Progenitor cell of endocrine pancreas (in vitro differentiated cells): ENCODE data around the gene SKIC8. TPM values are rescaled to one million over a fixed set of nuclear protein-coding genes. Genes with fewer than 3 reads are reported as not detected.

ENCODE experiments used
- DNase-seq: peaks from one replicate; pipeline ENCODE4 v3.0.0; 2021; ENCODE audit warnings: low spot score; ENCODE audit not compliant: unreplicated experiment
- H3K27ac Mint-ChIP-seq: 2 replicates; pipeline ENCODE4 v1.8.0; 2021; ENCODE audit warnings: mild to moderate bottlenecking, moderate library complexity, mixed read lengths
- H3K27me3 Mint-ChIP-seq: 2 replicates; pipeline ENCODE4 v1.8.0; 2021; ENCODE audit warnings: mixed read lengths
- H3K36me3 Mint-ChIP-seq: 2 replicates; pipeline ENCODE4 v1.8.0; 2022; ENCODE audit warnings: mixed read lengths; ENCODE audit not compliant: insufficient read depth
- H3K4me1 Mint-ChIP-seq: 2 replicates; pipeline ENCODE4 v1.8.0; 2021; ENCODE audit warnings: low read depth, mixed read lengths
- H3K4me3 Mint-ChIP-seq: 2 replicates; pipeline ENCODE4 v1.8.0; 2021; ENCODE audit warnings: low read depth, mild to moderate bottlenecking, moderate library complexity, mixed read lengths
- H3K9me3 Mint-ChIP-seq: 2 replicates; pipeline ENCODE4 v1.8.0; 2021; ENCODE audit warnings: low read depth, mixed read lengths
- total RNA-seq: library from RNA; stranded (reverse); gene quantifications from 2 replicates; pipeline ENCODE4 v1.2.1, GENCODE V29; 2021
- TF ChIP-seq, protein P1 (sequence below): fragments of 200-600 bp; sonication (generic); IDR thresholded peaks from one replicate; pipeline ENCODE4 v1.5.0; 2021; ENCODE audit warnings: antibody characterized with exemption, mild to moderate bottlenecking; ENCODE audit not compliant: unreplicated experiment

SKIC8 gene
- total RNA-seq, 1 donor from 2014 or later: 46.1 TPM

DNA sequence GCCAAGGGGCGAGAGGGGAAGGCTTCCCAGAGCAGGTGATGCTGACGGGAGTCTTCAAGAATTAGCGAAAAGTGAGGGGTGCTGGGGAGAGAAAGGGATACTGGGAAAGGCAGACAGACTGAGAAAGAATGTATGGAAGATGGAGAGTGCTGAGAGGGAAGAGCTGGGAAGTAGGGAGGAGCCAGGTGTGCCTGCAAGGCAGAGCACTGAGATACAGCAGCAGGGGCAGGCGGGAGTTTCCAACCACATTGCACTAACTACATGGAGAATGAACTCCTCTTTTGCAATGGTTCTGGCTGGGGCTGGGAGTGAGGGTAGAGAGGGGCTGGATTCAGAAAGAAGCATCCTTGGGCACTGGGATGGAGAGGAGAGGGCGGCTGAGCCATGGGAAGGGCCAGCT is 24.7 kb upstream of the SKIC8 start:
- Mint-ChIP-seq H3K27me3 (peaks cover 47% of the 10 kb centered on the region), H3K4me3 (no peak overlapping the region), H3K27ac (no peak overlapping the region), H3K36me3 (no peaks in the 10 kb centered on the region), H3K9me3 (no peaks in the 10 kb centered on the region), H3K4me1 (peaks cover 17% of the 10 kb centered on the region)
- TF ChIP-seq, protein P1, sequence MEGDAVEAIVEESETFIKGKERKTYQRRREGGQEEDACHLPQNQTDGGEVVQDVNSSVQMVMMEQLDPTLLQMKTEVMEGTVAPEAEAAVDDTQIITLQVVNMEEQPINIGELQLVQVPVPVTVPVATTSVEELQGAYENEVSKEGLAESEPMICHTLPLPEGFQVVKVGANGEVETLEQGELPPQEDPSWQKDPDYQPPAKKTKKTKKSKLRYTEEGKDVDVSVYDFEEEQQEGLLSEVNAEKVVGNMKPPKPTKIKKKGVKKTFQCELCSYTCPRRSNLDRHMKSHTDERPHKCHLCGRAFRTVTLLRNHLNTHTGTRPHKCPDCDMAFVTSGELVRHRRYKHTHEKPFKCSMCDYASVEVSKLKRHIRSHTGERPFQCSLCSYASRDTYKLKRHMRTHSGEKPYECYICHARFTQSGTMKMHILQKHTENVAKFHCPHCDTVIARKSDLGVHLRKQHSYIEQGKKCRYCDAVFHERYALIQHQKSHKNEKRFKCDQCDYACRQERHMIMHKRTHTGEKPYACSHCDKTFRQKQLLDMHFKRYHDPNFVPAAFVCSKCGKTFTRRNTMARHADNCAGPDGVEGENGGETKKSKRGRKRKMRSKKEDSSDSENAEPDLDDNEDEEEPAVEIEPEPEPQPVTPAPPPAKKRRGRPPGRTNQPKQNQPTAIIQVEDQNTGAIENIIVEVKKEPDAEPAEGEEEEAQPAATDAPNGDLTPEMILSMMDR: no peak
- no peak for DNase-seq

DNA sequence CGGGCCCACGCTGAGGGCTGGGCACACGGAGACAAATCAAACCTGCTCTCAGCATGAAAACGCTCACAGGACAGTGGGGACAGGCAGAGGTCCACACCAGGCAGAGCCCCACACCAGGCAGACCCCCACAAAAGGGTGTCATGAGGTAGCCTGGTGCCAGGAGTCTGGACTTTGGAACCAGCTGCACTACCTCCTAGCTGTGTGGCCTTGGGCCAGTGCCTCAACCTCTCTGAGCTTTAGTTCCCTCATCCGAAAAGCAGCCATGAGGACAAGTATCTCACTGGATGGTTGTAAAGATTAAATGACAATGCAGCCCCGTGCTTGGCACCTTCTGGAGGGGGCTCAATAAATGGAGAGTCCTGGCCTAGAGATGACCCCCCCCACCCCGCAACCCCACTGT is 24.3 kb upstream of the SKIC8 start:
- H3K4me1 Mint-ChIP-seq: peaks cover 17% of the 10 kb centered on the region
- H3K27me3 Mint-ChIP-seq: peaks cover 48% of the 10 kb centered on the region
- H3K27ac Mint-ChIP-seq: no peak overlapping the region
- H3K4me3 Mint-ChIP-seq: no peak overlapping the region
- H3K36me3 Mint-ChIP-seq: no peaks in the 10 kb centered on the region
- DNase-seq: no peak
- H3K9me3 Mint-ChIP-seq: no peaks in the 10 kb centered on the region
- TF ChIP-seq, protein P1: no peak

DNA sequence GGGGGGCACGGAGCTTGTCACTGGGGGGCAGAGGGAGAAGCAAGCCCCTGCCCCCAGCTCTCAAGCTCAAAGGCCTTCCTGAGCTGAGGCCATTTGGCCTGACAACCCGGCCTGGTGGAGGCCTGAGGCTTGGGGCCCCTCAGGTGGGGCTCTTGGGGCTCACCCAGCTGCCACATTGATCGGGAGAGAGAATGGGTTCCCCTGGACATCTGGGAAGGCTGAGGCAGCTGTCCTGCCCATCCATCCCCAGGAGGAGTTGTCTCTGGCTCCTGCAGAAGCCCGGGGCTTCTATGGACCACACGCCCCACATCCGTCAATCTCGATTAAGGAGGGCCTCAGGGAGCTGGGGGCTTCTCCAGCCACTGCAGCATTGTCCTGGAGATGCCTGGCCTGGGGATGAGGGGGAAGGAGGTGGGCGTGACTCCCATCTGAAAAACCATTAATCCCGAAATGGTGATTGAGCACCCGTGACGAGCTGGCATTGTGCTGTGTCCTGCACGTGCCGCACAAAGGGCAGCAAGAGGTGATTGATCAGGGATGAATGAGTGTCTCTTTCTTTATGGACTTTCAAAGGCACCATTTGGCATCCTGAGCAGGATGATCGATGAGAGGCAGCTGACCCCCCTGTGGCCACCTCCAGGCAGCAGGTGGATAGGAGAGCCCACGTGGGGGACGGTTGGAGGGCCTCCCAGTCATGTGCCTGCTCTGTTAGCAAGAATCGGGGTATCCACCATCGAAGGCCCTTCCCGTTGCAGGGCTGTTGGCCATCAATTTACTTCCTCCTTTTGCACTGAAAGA is 23.5 kb upstream of the SKIC8 start:
- H3K36me3 Mint-ChIP-seq: no peaks in the 10 kb centered on the region
- H3K9me3 Mint-ChIP-seq: no peaks in the 10 kb centered on the region
- TF ChIP-seq, protein P1: no peak
- peak overlapping the region; percentile 59 for H3K27ac Mint-ChIP-seq
- H3K4me1 Mint-ChIP-seq: peaks cover 17% of the 10 kb centered on the region
- no peak for DNase-seq
- no peak overlapping the region for H3K4me3 Mint-ChIP-seq
- peaks cover 43% of the 10 kb centered on the region for H3K27me3 Mint-ChIP-seq

DNA sequence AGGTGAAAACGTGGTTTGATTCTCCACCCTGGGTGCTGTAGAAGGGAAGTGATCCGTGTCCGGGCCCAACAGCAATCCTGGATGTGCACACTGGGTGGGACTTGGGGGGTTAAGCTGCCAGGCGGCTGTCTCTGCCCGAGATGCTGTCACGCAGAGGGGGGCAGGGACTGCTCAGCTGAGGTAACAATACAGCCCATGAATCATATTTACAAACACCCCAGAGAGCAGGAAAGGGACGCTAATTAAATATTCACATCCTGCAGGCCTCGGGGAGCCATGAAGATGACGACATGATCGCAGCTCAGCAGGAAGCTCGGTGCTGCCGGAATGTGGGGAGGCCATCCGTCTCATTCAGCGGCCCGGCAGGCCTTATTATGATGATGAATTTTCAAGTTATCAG is 22.8 kb upstream of the SKIC8 start:
- Mint-ChIP-seq H3K27me3 (peaks cover 40% of the 10 kb centered on the region), H3K4me1 (peaks cover 17% of the 10 kb centered on the region), H3K4me3 (no peak overlapping the region), H3K27ac (no peak overlapping the region), H3K9me3 (no peaks in the 10 kb centered on the region), H3K36me3 (no peaks in the 10 kb centered on the region)
- TF ChIP-seq, protein P1: no peak
- DNase-seq: no peak

DNA sequence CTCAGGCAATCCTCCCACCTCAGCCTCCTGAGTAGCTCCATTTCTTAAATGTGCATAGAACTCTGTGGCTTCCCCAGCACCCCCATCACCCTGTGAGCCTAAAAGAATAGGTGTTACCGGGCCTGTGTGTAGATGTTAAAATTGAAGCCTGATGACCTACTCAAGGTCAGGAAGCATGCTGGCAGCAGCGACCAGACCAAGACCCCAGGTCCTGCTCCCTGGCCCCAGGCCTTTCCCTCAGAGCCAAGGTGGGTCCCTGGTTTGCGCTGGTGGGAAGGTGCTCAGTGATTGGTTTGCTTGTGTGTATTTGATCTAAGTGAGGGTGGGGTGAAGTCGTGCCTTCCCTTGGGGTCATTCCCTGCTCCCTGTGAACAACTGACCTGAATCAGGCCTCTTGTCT is 22.4 kb upstream of the SKIC8 start:
- Mint-ChIP-seq H3K4me3 (no peak overlapping the region), H3K4me1 (peaks cover 18% of the 10 kb centered on the region), H3K27me3 (peaks cover 37% of the 10 kb centered on the region), H3K36me3 (no peaks in the 10 kb centered on the region), H3K27ac (no peak overlapping the region), H3K9me3 (no peaks in the 10 kb centered on the region)
- DNase-seq: no peak
- TF ChIP-seq, protein P1: no peak
